HEK293 (cell line): Measurements from ENCODE around the gene ZNF569.
A peak's percentile ranks its signal among the peaks of the same experiment; 100 is the strongest.

Source experiments
- PATZ1 ChIP-seq: fragments of 450-650 bp; formaldehyde crosslinking; IDR thresholded peaks from 2 replicates; pipeline ENCODE4 v1.5.1; 2016; ENCODE audit warnings: missing biosample characterization, missing genetic modification characterization
- SP2 ChIP-seq: fragments of 450-650 bp; formaldehyde crosslinking; IDR thresholded peaks from 2 replicates; pipeline ENCODE4 v1.5.1; 2016; ENCODE audit warnings: missing biosample characterization, missing genetic modification characterization
- ZNF132 ChIP-seq: fragments of 450-650 bp; formaldehyde crosslinking; IDR thresholded peaks from 2 replicates; pipeline ENCODE4 v1.5.1; 2017; ENCODE audit warnings: missing biosample characterization, missing genetic modification characterization, borderline replicate concordance
- ZNF140 ChIP-seq: fragments of 450-650 bp; formaldehyde crosslinking; IDR thresholded peaks from 2 replicates; pipeline ENCODE4 v1.5.1; 2016; ENCODE audit warnings: missing biosample characterization, missing genetic modification characterization
- ZNF184 ChIP-seq: fragments of 450-650 bp; IDR thresholded peaks from 2 replicates; pipeline ENCODE4 v1.5.1; 2018; ENCODE audit warnings: missing biosample characterization, mild to moderate bottlenecking, missing genetic modification characterization
- ZNF274 ChIP-seq, 2 experiments: fragments of 200-500 bp in 1 of 2; fragments of 450-650 bp in 1 of 2; sonication (Bioruptor generic) in 1 of 2; formaldehyde crosslinking in 1 of 2; IDR thresholded peaks; 2 replicates each; pipeline versions ENCODE4 v1.5.1 to v1.6.1; 2014 to 2016; ENCODE audit warnings: borderline replicate concordance in 1 of 2, inconsistent platforms in 1 of 2, low read length in 1 of 2, missing biosample characterization in 1 of 2, missing genetic modification characterization in 1 of 2
- ZNF302 ChIP-seq: fragments of 450-650 bp; formaldehyde crosslinking; IDR thresholded peaks from 2 replicates; pipeline ENCODE4 v1.5.1; 2016; ENCODE audit warnings: missing biosample characterization, missing genetic modification characterization, low read depth
- ZNF311 ChIP-seq: fragments of 450-650 bp; formaldehyde crosslinking; IDR thresholded peaks from 2 replicates; pipeline ENCODE4 v1.5.1; 2017; ENCODE audit warnings: missing biosample characterization, missing genetic modification characterization, borderline replicate concordance
- ZNF785 ChIP-seq: fragments of 450-650 bp; formaldehyde crosslinking; IDR thresholded peaks from 2 replicates; pipeline ENCODE4 v1.5.1; 2016; ENCODE audit warnings: missing biosample characterization, missing genetic modification characterization
- TF ChIP-seq, protein P1 (sequence below): fragments of 450-650 bp; formaldehyde crosslinking; IDR thresholded peaks from 2 replicates; pipeline ENCODE4 v1.5.1; 2016; ENCODE audit warnings: missing biosample characterization, missing genetic modification characterization
- TF ChIP-seq, protein P2 (sequence below): fragments of 450-650 bp; formaldehyde crosslinking; IDR thresholded peaks from 2 replicates; pipeline ENCODE4 v1.5.1; 2016; ENCODE audit warnings: missing biosample characterization, missing genetic modification characterization
- TF ChIP-seq, protein P3 (sequence below): fragments of 450-650 bp; formaldehyde crosslinking; IDR thresholded peaks from 2 replicates; pipeline ENCODE4 v1.5.1; 2016; ENCODE audit warnings: missing biosample characterization, missing genetic modification characterization

DNA sequence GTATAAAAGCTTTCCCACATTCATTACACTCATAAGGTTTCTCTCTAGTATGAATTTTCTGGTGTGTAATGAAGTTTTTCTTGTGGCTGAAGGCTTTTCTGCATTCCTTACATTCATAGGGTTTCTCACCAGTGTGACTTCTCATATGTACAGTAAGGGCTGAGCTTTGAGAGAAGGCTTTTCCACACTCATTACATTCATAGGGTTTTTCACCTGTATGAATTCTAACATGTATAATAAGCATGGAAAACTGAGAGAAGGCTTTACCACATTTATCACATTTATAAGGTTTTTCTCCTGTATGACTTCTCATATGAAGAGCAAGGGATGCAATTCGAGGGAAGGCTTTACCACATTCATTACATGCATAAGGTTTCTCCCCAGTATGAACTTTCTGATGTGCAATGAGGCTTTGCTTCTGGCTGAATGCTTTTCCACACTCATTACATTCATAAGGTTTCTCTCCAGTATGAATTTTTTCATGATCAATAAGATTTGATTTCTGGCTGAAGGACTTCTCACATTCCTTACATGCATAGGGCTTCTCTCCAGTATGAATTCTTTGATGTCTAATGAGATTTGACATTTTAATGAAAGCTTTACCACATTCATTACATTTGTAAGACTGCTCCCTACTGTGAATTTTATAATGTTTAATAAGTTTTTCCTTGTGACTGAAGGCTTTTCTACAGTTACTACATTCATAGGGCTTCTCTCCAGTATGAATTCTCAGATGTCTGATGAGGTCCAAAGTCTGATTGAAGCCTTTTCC is 53.7 kb downstream of the ZNF569 start:
- no peak for TF ChIP-seq ZNF785
- TF ChIP-seq, protein P1, sequence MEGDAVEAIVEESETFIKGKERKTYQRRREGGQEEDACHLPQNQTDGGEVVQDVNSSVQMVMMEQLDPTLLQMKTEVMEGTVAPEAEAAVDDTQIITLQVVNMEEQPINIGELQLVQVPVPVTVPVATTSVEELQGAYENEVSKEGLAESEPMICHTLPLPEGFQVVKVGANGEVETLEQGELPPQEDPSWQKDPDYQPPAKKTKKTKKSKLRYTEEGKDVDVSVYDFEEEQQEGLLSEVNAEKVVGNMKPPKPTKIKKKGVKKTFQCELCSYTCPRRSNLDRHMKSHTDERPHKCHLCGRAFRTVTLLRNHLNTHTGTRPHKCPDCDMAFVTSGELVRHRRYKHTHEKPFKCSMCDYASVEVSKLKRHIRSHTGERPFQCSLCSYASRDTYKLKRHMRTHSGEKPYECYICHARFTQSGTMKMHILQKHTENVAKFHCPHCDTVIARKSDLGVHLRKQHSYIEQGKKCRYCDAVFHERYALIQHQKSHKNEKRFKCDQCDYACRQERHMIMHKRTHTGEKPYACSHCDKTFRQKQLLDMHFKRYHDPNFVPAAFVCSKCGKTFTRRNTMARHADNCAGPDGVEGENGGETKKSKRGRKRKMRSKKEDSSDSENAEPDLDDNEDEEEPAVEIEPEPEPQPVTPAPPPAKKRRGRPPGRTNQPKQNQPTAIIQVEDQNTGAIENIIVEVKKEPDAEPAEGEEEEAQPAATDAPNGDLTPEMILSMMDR, result no peak
- peak; percentile 96 for TF ChIP-seq ZNF274 (IDR thresholded peaks at IDR 0.05; ENCODE audit: low read length)
- TF ChIP-seq ZNF274 (tag by site-specific recombination; IDR thresholded peaks at IDR 0.05; ENCODE audit: borderline replicate concordance), result peak; percentile 99
- TF ChIP-seq SP2, result no peak
- TF ChIP-seq, protein P2, sequence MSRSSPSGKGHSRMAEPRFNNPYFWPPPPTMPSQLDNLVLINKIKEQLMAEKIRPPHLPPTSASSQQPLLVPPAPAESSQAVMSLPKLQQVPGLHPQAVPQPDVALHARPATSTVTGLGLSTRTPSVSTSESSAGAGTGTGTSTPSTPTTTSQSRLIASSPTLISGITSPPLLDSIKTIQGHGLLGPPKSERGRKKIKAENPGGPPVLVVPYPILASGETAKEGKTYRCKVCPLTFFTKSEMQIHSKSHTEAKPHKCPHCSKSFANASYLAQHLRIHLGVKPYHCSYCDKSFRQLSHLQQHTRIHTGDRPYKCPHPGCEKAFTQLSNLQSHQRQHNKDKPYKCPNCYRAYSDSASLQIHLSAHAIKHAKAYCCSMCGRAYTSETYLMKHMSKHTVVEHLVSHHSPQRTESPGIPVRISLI (tag by site-specific recombination), result no peak
- TF ChIP-seq ZNF311, result no peak
- no peak for TF ChIP-seq ZNF140
- TF ChIP-seq, protein P3, sequence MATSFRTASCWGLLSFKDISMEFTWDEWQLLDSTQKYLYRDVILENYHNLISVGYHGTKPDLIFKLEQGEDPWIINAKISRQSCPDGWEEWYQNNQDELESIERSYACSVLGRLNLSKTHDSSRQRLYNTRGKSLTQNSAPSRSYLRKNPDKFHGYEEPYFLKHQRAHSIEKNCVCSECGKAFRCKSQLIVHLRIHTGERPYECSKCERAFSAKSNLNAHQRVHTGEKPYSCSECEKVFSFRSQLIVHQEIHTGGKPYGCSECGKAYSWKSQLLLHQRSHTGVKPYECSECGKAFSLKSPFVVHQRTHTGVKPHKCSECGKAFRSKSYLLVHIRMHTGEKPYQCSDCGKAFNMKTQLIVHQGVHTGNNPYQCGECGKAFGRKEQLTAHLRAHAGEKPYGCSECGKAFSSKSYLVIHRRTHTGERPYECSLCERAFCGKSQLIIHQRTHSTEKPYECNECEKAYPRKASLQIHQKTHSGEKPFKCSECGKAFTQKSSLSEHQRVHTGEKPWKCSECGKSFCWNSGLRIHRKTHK, result no peak
- no peak for TF ChIP-seq ZNF302 (tag by site-specific recombination)
- no peak for TF ChIP-seq ZNF184
- no peak for TF ChIP-seq PATZ1 (tag by site-specific recombination)
- TF ChIP-seq ZNF132 (tag by site-specific recombination), result no peak
